Caco-2 (cell line): ENCODE data around the gene KLK11. TPM values are rescaled to one million over a fixed set of nuclear protein-coding genes. Genes with fewer than 3 reads are reported as not detected.

ENCODE experiments used
- BruUV-seq: library from RNA; stranded (reverse); fragments of 400-500 nt; replicated peaks from 2 replicates; lab custom pipeline; 2021; lab: Mats Ljungman, UMichigan
- CTCF ChIA-PET: fragments of 300-600 bp; sonication (Branson Sonifier 250); formaldehyde crosslinking; loops from one replicate; lab custom pipeline; 2022; ENCODE audit warnings: antibody characterized with exemption; lab: Charles Lee
- POLR2A ChIA-PET: fragments of 300-600 bp; sonication (Branson Sonifier 250); formaldehyde crosslinking; loops from one replicate; lab custom pipeline; 2022; ENCODE audit warnings: antibody characterized with exemption; lab: Charles Lee
- DNase-seq, 2 experiments: peaks; one replicate each; pipeline versions ENCODE4 v3.0.0 to v3.0.0-alpha.2; 2020 to 2022
- H3K27me3 ChIP-seq: replicated peaks from 2 replicates; pipeline ENCODE4 v1.6.0; 2011; ENCODE audit warnings: low read length; ENCODE audit not compliant: control insufficient read depth, insufficient read depth
- H3K36me3 ChIP-seq: 2 replicates; pipeline ENCODE4 v1.5.1; 2011; ENCODE audit warnings: low read length; ENCODE audit not compliant: control insufficient read depth, insufficient read depth
- H3K4me1 ChIP-seq: fragments of 250-450 bp; sonication (Bioruptor Pico); 2 replicates; pipeline ENCODE4 v1.5.1; 2020; ENCODE audit warnings: mild to moderate bottlenecking
- H3K4me3 ChIP-seq: 2 replicates; pipeline ENCODE4 v1.5.1; 2011; ENCODE audit warnings: low read depth, mild to moderate bottlenecking, control low read depth, low read length
- H3K9me3 ChIP-seq: fragments of 250-450 bp; sonication (Bioruptor Pico); 2 replicates; pipeline ENCODE4 v1.5.1; 2020; ENCODE audit warnings: mild to moderate bottlenecking, moderate library complexity
- H3K27ac Mint-ChIP-seq: one replicate; pipeline ENCODE4 v1.8.0; 2022; ENCODE audit warnings: mixed read lengths; ENCODE audit not compliant: unreplicated experiment
- H3K27me3 Mint-ChIP-seq: one replicate; pipeline ENCODE4 v1.8.0; 2022; ENCODE audit warnings: mixed read lengths; ENCODE audit not compliant: insufficient read depth, unreplicated experiment
- H3K36me3 Mint-ChIP-seq: one replicate; pipeline ENCODE4 v1.8.0; 2022; ENCODE audit warnings: mild to moderate bottlenecking, mixed read lengths; ENCODE audit not compliant: insufficient read depth, unreplicated experiment
- H3K4me1 Mint-ChIP-seq: one replicate; pipeline ENCODE4 v1.8.0; 2022; ENCODE audit warnings: low read depth, mixed read lengths; ENCODE audit not compliant: unreplicated experiment
- H3K4me3 Mint-ChIP-seq: one replicate; pipeline ENCODE4 v1.8.0; 2022; ENCODE audit warnings: mild to moderate bottlenecking, moderate library complexity, mixed read lengths; ENCODE audit not compliant: unreplicated experiment
- H3K9me3 Mint-ChIP-seq: one replicate; pipeline ENCODE4 v1.8.0; 2022; ENCODE audit warnings: mixed read lengths; ENCODE audit not compliant: unreplicated experiment
- CTCF ChIP-seq, 2 experiments: fragments of 200-600 bp in 1 of 2; IDR thresholded peaks; 1 replicate in 1 of 2; 2 replicates in 1 of 2; pipeline versions ENCODE4 v1.5.1 to v1.8.0; 2011 to 2022; ENCODE audit warnings: antibody characterized with exemption in 1 of 2, control low read depth in 1 of 2, inconsistent platforms in 1 of 2, low read depth in 1 of 2, low read length in 1 of 2, mild to moderate bottlenecking in 1 of 2, moderate library complexity in 1 of 2; ENCODE audit not compliant: insufficient read depth in 1 of 2, severe bottlenecking in 1 of 2, unreplicated experiment in 1 of 2
- intact Hi-C: fragments of 100-400 bp; cut with micrococcal nuclease; formaldehyde crosslinking; loops from one replicate; pipeline ENCODE4 v1.10.0; 2022; ENCODE audit not compliant: unreplicated experiment
- total RNA-seq: library from RNA; stranded (reverse); gene quantifications from 2 replicates; pipeline ENCODE4 v1.2.3, GENCODE V29; 2022

KLK11 gene
- total RNA-seq, 1 experiment from 2014 or later, result not detected

GRCh38 chr19:50982186-50982585 is 44.2 kb downstream of the KLK11 start:
- Mint-ChIP-seq H3K4me3 (no peak overlapping the region), H3K4me1 (no peaks in the 10 kb centered on the region), H3K27ac (no peak overlapping the region), H3K36me3 (no peaks in the 10 kb centered on the region), H3K9me3 (no peaks in the 10 kb centered on the region), H3K27me3 (peaks cover 12% of the 10 kb centered on the region)
- Histone ChIP-seq H3K4me3 (no peak overlapping the region), H3K9me3 (no peaks in the 10 kb centered on the region), H3K27me3 (no peaks in the 10 kb centered on the region), H3K4me1 (peaks cover 10% of the 10 kb centered on the region; the same call in 1 of the 2 replicates), H3K36me3 (no peaks in the 10 kb centered on the region)
- BruUV-seq, result no TSS peak
- intact Hi-C loops, result no loop called here
- DNase-seq, result no peak
- no peak for TF ChIP-seq CTCF (IDR thresholded peaks at IDR 0.05; ENCODE audit: insufficient read depth in 1 of 2, low read depth in 1 of 2, low read length in 1 of 2, severe bottlenecking in 1 of 2, unreplicated experiment in 1 of 2)
- ChIA-PET POLR2A (interaction anchor here (0.5 kb wide), 1 partner anchor 112 kb away, joined by 11 read pairs; no protein-coding TSS in a partner anchor), CTCF (no interaction called here)

- ChIA-PET POLR2A (interaction anchor here (0.5 kb wide), 1 partner anchor 113 kb away, joined by 11 read pairs; no protein-coding TSS in a partner anchor), CTCF (no interaction called here)
- H3K9me3 Mint-ChIP-seq, result no peaks in the 10 kb centered on the region
- H3K27me3 Mint-ChIP-seq, result peaks cover 12% of the 10 kb centered on the region
- no peaks in the 10 kb centered on the region for H3K36me3 ChIP-seq
- BruUV-seq, result no TSS peak
- H3K4me1 Mint-ChIP-seq, result no peaks in the 10 kb centered on the region
- peaks cover 10% of the 10 kb centered on the region; the same call in 1 of the 2 replicates for H3K4me1 ChIP-seq
- H3K9me3 ChIP-seq, result no peaks in the 10 kb centered on the region
- no peak overlapping the region for H3K27ac Mint-ChIP-seq
- H3K27me3 ChIP-seq, result no peaks in the 10 kb centered on the region
- TF ChIP-seq CTCF (IDR thresholded peaks at IDR 0.05; ENCODE audit: insufficient read depth in 1 of 2, low read depth in 1 of 2, low read length in 1 of 2, severe bottlenecking in 1 of 2, unreplicated experiment in 1 of 2), result no peak
- no peaks in the 10 kb centered on the region for H3K36me3 Mint-ChIP-seq
- DNase-seq, result no peak
- H3K4me3 ChIP-seq, result no peak overlapping the region
- intact Hi-C loops, result no loop called here
- no peak overlapping the region for H3K4me3 Mint-ChIP-seq
Measured at GRCh38 chr19:50981587-50982146, 44.7 kb downstream of the KLK11 start.

GRCh38 chr19:50980208-50980607 is 46.2 kb downstream of the KLK11 start:
- H3K4me3 ChIP-seq, result no peak overlapping the region
- no peaks in the 10 kb centered on the region for H3K9me3 Mint-ChIP-seq
- no peak for TF ChIP-seq CTCF (IDR thresholded peaks at IDR 0.05; ENCODE audit: insufficient read depth in 1 of 2, low read depth in 1 of 2, low read length in 1 of 2, severe bottlenecking in 1 of 2, unreplicated experiment in 1 of 2)
- ChIA-PET POLR2A (no interaction called here), CTCF (no interaction called here)
- intact Hi-C loops, result no loop called here
- no TSS peak for BruUV-seq
- no peak for DNase-seq
- no peaks in the 10 kb centered on the region for H3K36me3 ChIP-seq
- H3K4me3 Mint-ChIP-seq, result no peak overlapping the region
- H3K27me3 Mint-ChIP-seq, result peaks cover 9% of the 10 kb centered on the region
- no peak overlapping the region for H3K27ac Mint-ChIP-seq
- H3K4me1 Mint-ChIP-seq, result peaks cover 7% of the 10 kb centered on the region
- H3K36me3 Mint-ChIP-seq, result no peaks in the 10 kb centered on the region
- H3K9me3 ChIP-seq, result no peaks in the 10 kb centered on the region
- peaks cover 14% of the 10 kb centered on the region; the same call in 1 of the 2 replicates for H3K4me1 ChIP-seq
- no peaks in the 10 kb centered on the region for H3K27me3 ChIP-seq
